GM23248 (cell line): ENCODE measurements around the gene NSMCE1. TPM values are rescaled to one million over a fixed set of nuclear protein-coding genes. Genes with fewer than 3 reads are reported as not detected.

Experiments
- DNase-seq: peaks from one replicate; pipeline ENCODE4 v3.0.0-alpha.2; 2015
- H2AFZ ChIP-seq: fragments of 200-600 bp; sonication (generic); 2 replicates; pipeline ENCODE4 v1.6.1; 2016; ENCODE audit warnings: antibody characterized with exemption
- H3F3A ChIP-seq: fragments of 200-600 bp; sonication (generic); 2 replicates; pipeline ENCODE4 v1.6.1; 2016; ENCODE audit warnings: mild to moderate bottlenecking, antibody characterized with exemption, mixed run types; ENCODE audit not compliant: insufficient read depth
- H3K27ac ChIP-seq: fragments of 200-600 bp; sonication (generic); 2 replicates; pipeline ENCODE4 v1.5.1; 2016; ENCODE audit warnings: mild to moderate bottlenecking
- H3K27me3 ChIP-seq: fragments of 200-600 bp; sonication (generic); replicated peaks from 2 replicates; pipeline ENCODE4 v1.6.1; 2016; ENCODE audit warnings: mild to moderate bottlenecking; ENCODE audit not compliant: insufficient read depth
- H3K36me3 ChIP-seq: fragments of 200-600 bp; sonication (generic); 2 replicates; pipeline ENCODE4 v1.6.1; 2016; ENCODE audit warnings: low read depth, mild to moderate bottlenecking
- H3K4me1 ChIP-seq: fragments of 200-600 bp; sonication (generic); 2 replicates; pipeline ENCODE4 v1.6.1; 2016; ENCODE audit warnings: mild to moderate bottlenecking; ENCODE audit not compliant: insufficient read depth
- H3K4me2 ChIP-seq: fragments of 200-600 bp; sonication (generic); one replicate; pipeline ENCODE4 v1.6.1; 2016; ENCODE audit warnings: mild to moderate bottlenecking; ENCODE audit not compliant: unreplicated experiment
- H3K4me3 ChIP-seq: fragments of 200-600 bp; sonication (generic); 2 replicates; pipeline ENCODE4 v1.5.1; 2016; ENCODE audit warnings: mild to moderate bottlenecking
- H3K79me2 ChIP-seq: fragments of 200-600 bp; sonication (generic); 2 replicates; pipeline ENCODE4 v1.6.1; 2016; ENCODE audit warnings: mild to moderate bottlenecking; ENCODE audit not compliant: insufficient read depth
- H3K9ac ChIP-seq: fragments of 200-600 bp; sonication (generic); 2 replicates; pipeline ENCODE4 v1.6.1; 2016; ENCODE audit warnings: mild to moderate bottlenecking
- H3K9me2 ChIP-seq: fragments of 200-600 bp; sonication (generic); 2 replicates; pipeline ENCODE4 v1.6.1; 2016; ENCODE audit warnings: mixed run types, mild to moderate bottlenecking, moderate library complexity; ENCODE audit not compliant: insufficient read depth
- H3K9me3 ChIP-seq: fragments of 200-600 bp; sonication (generic); one replicate; pipeline ENCODE4 v1.6.1; 2017; ENCODE audit warnings: low read depth
- H4K20me1 ChIP-seq: fragments of 200-600 bp; sonication (generic); 2 replicates; pipeline ENCODE4 v1.6.0; 2016; ENCODE audit not compliant: insufficient read depth
- EZH2 ChIP-seq: fragments of 200-600 bp; sonication (generic); IDR thresholded peaks from 2 replicates; pipeline ENCODE4 v1.6.1; 2018; ENCODE audit warnings: antibody characterized with exemption, mild to moderate bottlenecking; ENCODE audit not compliant: insufficient read depth, poor library complexity, severe bottlenecking
- EZH2phosphoT487 ChIP-seq: fragments of 200-600 bp; sonication (generic); IDR thresholded peaks from 2 replicates; pipeline ENCODE4 v1.6.1; 2018; ENCODE audit warnings: antibody characterized with exemption, moderate library complexity, mild to moderate bottlenecking, low read depth; ENCODE audit not compliant: insufficient read depth
- WGBS, 2 experiments: methylation state at CpG; one replicate each; pipeline ENCODE4 v1.1.6; 2015 to 2017; ENCODE audit warnings: low lambda C conversion rate in 2 of 2, low coverage in 1 of 2; ENCODE audit errors: missing lambda C conversion rate in 2 of 2; 5-methylcytosine and 5-hydroxymethylcytosine counted together
- in situ Hi-C: fragments of 300-500 bp; cut with MboI; formaldehyde crosslinking; loops from 2 replicates; pipeline ENCODE4 v1.15.0; 2020
- polyA plus RNA-seq: library from polyadenylated mRNA; unstranded; fragments of >200 nt; fragmentation: Nextera tagmentation; extraction: Ambion mirVana; gene quantifications from 2 replicates; pipeline ENCODE4 v1.2.1, GENCODE V29; 2016
- total RNA-seq: library from RNA; depleted of rRNA; stranded (reverse); fragments of >200 nt; shearing (Covaris generic); gene quantifications from 2 replicates; pipeline ENCODE4 v1.2.3, GENCODE V29; 2014

NSMCE1 gene
- total and polyA plus RNA-seq, 2 experiments from 2014 or later: 69.3 to 107 TPM

- in situ Hi-C loops: no loop called here
- Histone ChIP-seq H2AFZ (no peak overlapping the region), H4K20me1 (no peaks in the 10 kb centered on the region), H3K36me3 (no peaks in the 10 kb centered on the region), H3K9me2 (no peaks in the 10 kb centered on the region), H3K4me3 (no peak overlapping the region), H3K9me3 (no peaks in the 10 kb centered on the region), H3F3A (peaks cover 2% of the 10 kb centered on the region), H3K79me2 (no peaks in the 10 kb centered on the region), H3K9ac (no peak overlapping the region), H3K4me1 (peaks cover 13% of the 10 kb centered on the region), H3K4me2 (no peak overlapping the region), H3K27ac (no peak overlapping the region), H3K27me3 (no peaks in the 10 kb centered on the region)
- WGBS, 2 experiments: 41 to 53% methylated on average over 7 of the region's 7 CpGs
- no peak for DNase-seq
- TF ChIP-seq EZH2: no peak
Measured at GRCh38 chr16:27182906-27183405, 85.6 kb downstream of the NSMCE1 start.

- WGBS, 2 experiments: 56 to 60% methylated on average over 8 of the region's 8 CpGs
- no peaks in the 10 kb centered on the region for H3K27me3 ChIP-seq
- no peak overlapping the region for H3K4me3 ChIP-seq
- H3F3A ChIP-seq: peaks cover 14% of the 10 kb centered on the region
- H3K9me3 ChIP-seq: no peaks in the 10 kb centered on the region
- H3K9me2 ChIP-seq: no peaks in the 10 kb centered on the region
- H3K27ac ChIP-seq: no peak overlapping the region
- H3K4me1 ChIP-seq: peaks cover 29% of the 10 kb centered on the region
- H3K4me2 ChIP-seq: no peak overlapping the region
- in situ Hi-C loops: no loop called here
- H3K9ac ChIP-seq: no peak overlapping the region
- H4K20me1 ChIP-seq: no peaks in the 10 kb centered on the region
- H2AFZ ChIP-seq: no peak overlapping the region
- H3K79me2 ChIP-seq: no peaks in the 10 kb centered on the region
- TF ChIP-seq EZH2: no peak
- no peak for TF ChIP-seq EZH2phosphoT487
- no peaks in the 10 kb centered on the region for H3K36me3 ChIP-seq
- DNase-seq: no peak
Measured at GRCh38 chr16:27181019-27181790, 87.4 kb downstream of the NSMCE1 start.

- H2AFZ ChIP-seq: peak overlapping the region; percentile 80
- H3K27ac ChIP-seq: no peak overlapping the region
- TF ChIP-seq EZH2phosphoT487: no peak
- TF ChIP-seq EZH2: no peak
- H3K9me3 ChIP-seq: no peaks in the 10 kb centered on the region
- H3K4me1 ChIP-seq: peaks cover 37% of the 10 kb centered on the region
- H3K4me2 ChIP-seq: no peak overlapping the region
- H3K9ac ChIP-seq: no peak overlapping the region
- H3K79me2 ChIP-seq: no peaks in the 10 kb centered on the region
- no peaks in the 10 kb centered on the region for H4K20me1 ChIP-seq
- no peaks in the 10 kb centered on the region for H3K9me2 ChIP-seq
- in situ Hi-C loops: no loop called here
- H3K27me3 ChIP-seq: no peaks in the 10 kb centered on the region
- no peak overlapping the region for H3K4me3 ChIP-seq
- 15 to 16% methylated on average over 13 of the region's 13 CpGs for WGBS, 2 experiments
- DNase-seq: peak; percentile 79
- H3F3A ChIP-seq: peaks cover 19% of the 10 kb centered on the region
- no peaks in the 10 kb centered on the region for H3K36me3 ChIP-seq
Measured at GRCh38 chr16:27179500-27180072, 89.0 kb downstream of the NSMCE1 start.

GRCh38 chr16:27177031-27177774 is 91.4 kb downstream of the NSMCE1 start:
- peaks cover 19% of the 10 kb centered on the region for H3F3A ChIP-seq
- H3K9ac ChIP-seq: peak overlapping the region; percentile 67
- no peaks in the 10 kb centered on the region for H3K79me2 ChIP-seq
- no peaks in the 10 kb centered on the region for H3K27me3 ChIP-seq
- no peaks in the 10 kb centered on the region for H3K9me3 ChIP-seq
- peak overlapping the region; percentile 73 for H2AFZ ChIP-seq
- peak; percentile 94 for DNase-seq
- peak overlapping the region; percentile 96 for H3K27ac ChIP-seq
- H3K9me2 ChIP-seq: no peaks in the 10 kb centered on the region
- 0 out of 2 replicates have a peak overlapping the region, but pooled peaks have one; percentile 6 for H3K4me3 ChIP-seq
- H4K20me1 ChIP-seq: no peaks in the 10 kb centered on the region
- TF ChIP-seq EZH2: no peak
- in situ Hi-C loops: no loop called here
- WGBS, 2 experiments: 21 to 23% methylated on average over 13 of the region's 13 CpGs
- H3K4me2 ChIP-seq: peak overlapping the region; percentile 59
- H3K4me1 ChIP-seq: peaks cover 39% of the 10 kb centered on the region
- H3K36me3 ChIP-seq: no peaks in the 10 kb centered on the region
